K562 (cell line): ENCODE data around the gene PPP1R14B. TPM values are rescaled to one million over a fixed set of nuclear protein-coding genes. Genes with fewer than 3 reads are reported as not detected.

Experiments used
- KLF13 ChIP-seq: fragments of 450-650 bp; IDR thresholded peaks from 2 replicates; pipeline ENCODE4 v1.6.1; 2016; ENCODE audit warnings: missing genetic modification characterization, low read depth, mild to moderate bottlenecking, missing compliant biosample characterization, moderate library complexity, borderline replicate concordance
- MEIS2 ChIP-seq: fragments of 450-650 bp; IDR thresholded peaks from 2 replicates; pipeline ENCODE4 v1.6.1; 2014; ENCODE audit warnings: mild to moderate bottlenecking; ENCODE audit not compliant: partially characterized antibody
- NEUROD1 ChIP-seq: fragments of 150-350 bp; IDR thresholded peaks from 2 replicates; pipeline ENCODE4 v1.6.1; 2014; ENCODE audit warnings: borderline replicate concordance, low read length, low read depth; ENCODE audit not compliant: partially characterized antibody
- RAD21 ChIP-seq, 2 experiments: fragments of 250-450 bp in 1 of 2; fragments of 450-650 bp in 1 of 2; sonication (Bioruptor Pico) in 1 of 2; formaldehyde crosslinking in 1 of 2; IDR thresholded peaks in 1 of 2; conservative IDR thresholded peaks in 1 of 2; 2 replicates each; pipeline versions ENCODE4 v1.4.0 to v1.8.0; 2020 to 2022; ENCODE audit warnings: mild to moderate bottlenecking in 2 of 2, moderate library complexity in 1 of 2
- ZFX ChIP-seq: sonication (generic); formaldehyde crosslinking; IDR thresholded peaks from 2 replicates; pipeline ENCODE4 v1.8.0; 2022; ENCODE audit warnings: mild to moderate bottlenecking, missing genetic modification reagents, moderate library complexity
- ZKSCAN8 ChIP-seq: fragments of 200-800 bp; sonication (Bioruptor generic); IDR thresholded peaks from 2 replicates; pipeline ENCODE4 v1.6.1; 2016; ENCODE audit warnings: missing genetic modification characterization, missing compliant biosample characterization
- ZNF175 ChIP-seq: fragments of 200-800 bp; sonication (Bioruptor generic); IDR thresholded peaks from 2 replicates; pipeline ENCODE4 v1.6.1; 2016; ENCODE audit warnings: low read depth, mild to moderate bottlenecking, missing genetic modification characterization, missing compliant biosample characterization
- ZNF398 ChIP-seq: fragments of 250-450 bp; sonication (Bioruptor Pico); IDR thresholded peaks from 2 replicates; pipeline ENCODE4 v1.8.0; 2021; ENCODE audit warnings: moderate library complexity, mild to moderate bottlenecking, inconsistent platforms
- ZNF592 ChIP-seq: fragments of 450-650 bp; IDR thresholded peaks from 2 replicates; pipeline ENCODE4 v1.6.1; 2017; ENCODE audit warnings: antibody characterized with exemption, mild to moderate bottlenecking
- polyA plus RNA-seq, 8 experiments: library from polyadenylated mRNA; depleted of rRNA in 4 of 8; stranded (reverse) in 5 of 8; unstranded in 3 of 8; fragments of >200 nt; fragmentation: Nextera tagmentation in 2 of 8; fragmentation: Illumina TruSeq in 1 of 8; extraction: Ambion mirVana in 2 of 8; extraction: Trizol in 1 of 8; gene quantifications; 2 replicates each; pipeline versions ENCODE4 v1.2.1 to v1.2.3, GENCODE V29; 2011 to 2014; ENCODE audit warnings: inconsistent platforms in 1 of 8, missing spikeins in 1 of 8
- total RNA-seq, 7 experiments: library from RNA; depleted of rRNA in 6 of 7; stranded (reverse); fragments of >200 nt in 6 of 7; fragmentation: Illumina TruSeq in 2 of 7; extraction: Trizol in 2 of 7; gene quantifications; 2 replicates each; pipeline versions ENCODE4 v1.2.1 to v1.2.3, GENCODE V29; 2011 to 2021; ENCODE audit warnings: low replicate concordance in 1 of 7
- TF ChIP-seq, protein P1 (sequence below): fragments of 450-650 bp; formaldehyde crosslinking; IDR thresholded peaks from 2 replicates; pipeline ENCODE4 v1.4.0; 2022; ENCODE audit warnings: missing genetic modification characterization
- TF ChIP-seq, protein P2 (sequence below), 2 experiments: fragments of 200-800 bp in 1 of 2; sonication (Bioruptor generic) in 1 of 2; sonication (generic) in 1 of 2; formaldehyde crosslinking in 1 of 2; IDR thresholded peaks in 1 of 2; conservative IDR thresholded peaks in 1 of 2; 2 replicates each; pipeline versions ENCODE4 v1.5.0 to v1.6.1; 2016 to 2020; ENCODE audit warnings: missing compliant biosample characterization in 1 of 2, missing genetic modification characterization in 1 of 2, missing genetic modification reagents in 1 of 2
- TF ChIP-seq, protein P3 (sequence below): sonication (generic); formaldehyde crosslinking; IDR thresholded peaks from 2 replicates; pipeline ENCODE4 v1.8.1; 2023; ENCODE audit warnings: mild to moderate bottlenecking, missing genetic modification reagents
- TF ChIP-seq, protein P4 (sequence below): fragments of 250-450 bp; sonication (Bioruptor Pico); IDR thresholded peaks from 2 replicates; pipeline ENCODE4 v1.6.1; 2021; ENCODE audit warnings: mild to moderate bottlenecking

Gene PPP1R14B
- total and polyA plus RNA-seq, 9 of the 15 experiments (the other 6 are each of a cell fraction or from before 2014, with no cell fraction given), result 7.7 to 566 (median 212) TPM

GRCh38 chr11:64268025-64268892 is 21.5 kb upstream of the PPP1R14B start (continued):
- peak; percentile 2; the same call in 1 of the 2 replicates for TF ChIP-seq ZNF592
- TF ChIP-seq ZKSCAN8 (CRISPR knock-in tag), result no peak
- TF ChIP-seq, protein P1, sequence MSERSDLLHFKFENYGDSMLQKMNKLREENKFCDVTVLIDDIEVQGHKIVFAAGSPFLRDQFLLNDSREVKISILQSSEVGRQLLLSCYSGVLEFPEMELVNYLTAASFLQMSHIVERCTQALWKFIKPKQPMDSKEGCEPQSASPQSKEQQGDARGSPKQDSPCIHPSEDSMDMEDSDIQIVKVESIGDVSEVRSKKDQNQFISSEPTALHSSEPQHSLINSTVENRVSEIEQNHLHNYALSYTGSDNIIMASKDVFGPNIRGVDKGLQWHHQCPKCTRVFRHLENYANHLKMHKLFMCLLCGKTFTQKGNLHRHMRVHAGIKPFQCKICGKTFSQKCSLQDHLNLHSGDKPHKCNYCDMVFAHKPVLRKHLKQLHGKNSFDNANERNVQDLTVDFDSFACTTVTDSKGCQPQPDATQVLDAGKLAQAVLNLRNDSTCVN (CRISPR knock-in tag), result no peak
- peak; percentile 28 for TF ChIP-seq NEUROD1
- TF ChIP-seq MEIS2, result no peak
- TF ChIP-seq, protein P2, sequence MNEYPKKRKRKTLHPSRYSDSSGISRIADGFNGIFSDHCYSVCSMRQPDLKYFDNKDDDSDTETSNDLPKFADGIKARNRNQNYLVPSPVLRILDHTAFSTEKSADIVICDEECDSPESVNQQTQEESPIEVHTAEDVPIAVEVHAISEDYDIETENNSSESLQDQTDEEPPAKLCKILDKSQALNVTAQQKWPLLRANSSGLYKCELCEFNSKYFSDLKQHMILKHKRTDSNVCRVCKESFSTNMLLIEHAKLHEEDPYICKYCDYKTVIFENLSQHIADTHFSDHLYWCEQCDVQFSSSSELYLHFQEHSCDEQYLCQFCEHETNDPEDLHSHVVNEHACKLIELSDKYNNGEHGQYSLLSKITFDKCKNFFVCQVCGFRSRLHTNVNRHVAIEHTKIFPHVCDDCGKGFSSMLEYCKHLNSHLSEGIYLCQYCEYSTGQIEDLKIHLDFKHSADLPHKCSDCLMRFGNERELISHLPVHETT (CRISPR knock-in tag; conservative IDR thresholded peaks at IDR 0.05 in 1 of 2, IDR thresholded peaks at IDR 0.05 in 1 of 2), result no peak
- TF ChIP-seq ZFX, result no peak
- TF ChIP-seq RAD21 (CRISPR knock-in tag; conservative IDR thresholded peaks at IDR 0.05 in 1 of 2, IDR thresholded peaks at IDR 0.05 in 1 of 2), result 0 out of 4 replicates have a peak, but pooled peaks of 1 of the 2 experiments have one; percentile 2
- TF ChIP-seq ZNF398 (CRISPR knock-in tag), result no peak
- TF ChIP-seq, protein P3, sequence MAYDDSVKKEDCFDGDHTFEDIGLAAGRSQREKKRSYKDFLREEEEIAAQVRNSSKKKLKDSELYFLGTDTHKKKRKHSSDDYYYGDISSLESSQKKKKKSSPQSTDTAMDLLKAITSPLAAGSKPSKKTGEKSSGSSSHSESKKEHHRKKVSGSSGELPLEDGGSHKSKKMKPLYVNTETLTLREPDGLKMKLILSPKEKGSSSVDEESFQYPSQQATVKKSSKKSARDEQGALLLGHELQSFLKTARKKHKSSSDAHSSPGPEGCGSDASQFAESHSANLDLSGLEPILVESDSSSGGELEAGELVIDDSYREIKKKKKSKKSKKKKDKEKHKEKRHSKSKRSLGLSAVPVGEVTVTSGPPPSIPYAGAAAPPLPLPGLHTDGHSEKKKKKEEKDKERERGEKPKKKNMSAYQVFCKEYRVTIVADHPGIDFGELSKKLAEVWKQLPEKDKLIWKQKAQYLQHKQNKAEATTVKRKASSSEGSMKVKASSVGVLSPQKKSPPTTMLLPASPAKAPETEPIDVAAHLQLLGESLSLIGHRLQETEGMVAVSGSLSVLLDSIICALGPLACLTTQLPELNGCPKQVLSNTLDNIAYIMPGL, result no peak
- TF ChIP-seq, protein P4, sequence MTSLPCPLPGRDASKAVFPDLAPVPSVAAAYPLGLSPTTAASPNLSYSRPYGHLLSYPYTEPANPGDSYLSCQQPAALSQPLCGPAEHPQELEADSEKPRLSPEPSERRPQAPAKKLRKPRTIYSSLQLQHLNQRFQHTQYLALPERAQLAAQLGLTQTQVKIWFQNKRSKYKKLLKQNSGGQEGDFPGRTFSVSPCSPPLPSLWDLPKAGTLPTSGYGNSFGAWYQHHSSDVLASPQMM, result no peak
- no peak; the same call in 1 of the 2 replicates for TF ChIP-seq ZNF175 (CRISPR knock-in tag)
- no peak for TF ChIP-seq KLF13
